ENCODE measurements around the gene FKBP6.

- TF ChIP-seq CTCF (IDR thresholded peaks at IDR 0.05; ENCODE audit: low read length) (no peak), EZH2phosphoT487 (IDR thresholded peaks at IDR 0.05; ENCODE audit: low read length) (no peak), EZH2 (optimal IDR thresholded peaks at IDR 0.05; ENCODE audit: low read depth, low read length) (no peak)
These were observed 15.0 kb upstream of the FKBP6 start for GRCh38 chr7:73312831-73313520.
